Hepatocyte (in vitro differentiated cells): ENCODE results near the gene PNPT1.

Source experiments
- EZH2 ChIP-seq: fragments of 200-600 bp; sonication (generic); IDR thresholded peaks from 2 replicates; pipeline ENCODE4 v1.6.1; 2016; ENCODE audit warnings: antibody characterized with exemption, mild to moderate bottlenecking, borderline replicate concordance
- TF ChIP-seq, protein P1 (sequence below): fragments of 200-600 bp; sonication (generic); IDR thresholded peaks from 2 replicates; pipeline ENCODE4 v1.5.1; 2016; ENCODE audit warnings: antibody characterized with exemption, mild to moderate bottlenecking; ENCODE audit not compliant: poor library complexity

DNA sequence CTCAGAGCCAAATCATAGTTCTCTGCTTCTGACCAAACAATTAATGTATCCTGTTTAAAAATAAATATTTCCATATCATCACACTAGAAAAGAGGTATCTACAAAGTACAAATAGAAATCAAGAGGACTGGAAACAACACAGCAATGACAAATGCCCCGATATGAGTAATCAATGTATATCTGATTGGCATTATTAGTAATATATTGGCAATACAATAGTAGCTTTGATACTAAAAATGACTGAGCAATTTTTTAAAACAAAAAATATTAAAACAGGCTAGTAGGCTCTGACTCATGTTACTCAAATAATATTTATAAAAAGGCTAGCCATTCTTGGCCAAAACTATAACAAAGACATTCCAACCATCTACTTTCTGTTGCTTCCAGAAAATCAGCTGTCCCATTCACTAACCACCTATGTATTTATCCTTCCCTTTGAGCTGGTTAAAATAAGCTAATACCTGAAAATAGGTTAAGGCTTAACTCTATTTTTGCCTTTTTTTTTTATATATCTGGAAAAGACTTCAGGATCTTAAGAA lies 89.5 kb downstream of the PNPT1 start:
- TF ChIP-seq, protein P1, sequence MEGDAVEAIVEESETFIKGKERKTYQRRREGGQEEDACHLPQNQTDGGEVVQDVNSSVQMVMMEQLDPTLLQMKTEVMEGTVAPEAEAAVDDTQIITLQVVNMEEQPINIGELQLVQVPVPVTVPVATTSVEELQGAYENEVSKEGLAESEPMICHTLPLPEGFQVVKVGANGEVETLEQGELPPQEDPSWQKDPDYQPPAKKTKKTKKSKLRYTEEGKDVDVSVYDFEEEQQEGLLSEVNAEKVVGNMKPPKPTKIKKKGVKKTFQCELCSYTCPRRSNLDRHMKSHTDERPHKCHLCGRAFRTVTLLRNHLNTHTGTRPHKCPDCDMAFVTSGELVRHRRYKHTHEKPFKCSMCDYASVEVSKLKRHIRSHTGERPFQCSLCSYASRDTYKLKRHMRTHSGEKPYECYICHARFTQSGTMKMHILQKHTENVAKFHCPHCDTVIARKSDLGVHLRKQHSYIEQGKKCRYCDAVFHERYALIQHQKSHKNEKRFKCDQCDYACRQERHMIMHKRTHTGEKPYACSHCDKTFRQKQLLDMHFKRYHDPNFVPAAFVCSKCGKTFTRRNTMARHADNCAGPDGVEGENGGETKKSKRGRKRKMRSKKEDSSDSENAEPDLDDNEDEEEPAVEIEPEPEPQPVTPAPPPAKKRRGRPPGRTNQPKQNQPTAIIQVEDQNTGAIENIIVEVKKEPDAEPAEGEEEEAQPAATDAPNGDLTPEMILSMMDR: no peak
- TF ChIP-seq EZH2: no peak
